Loucy (cell line): ENCODE results near the gene PDZRN3.

Experiments
- CTCF ChIP-seq: fragments of 200-600 bp; sonication (generic); conservative IDR thresholded peaks from 2 replicates; pipeline ENCODE4 v1.5.1; 2014; ENCODE audit warnings: mild to moderate bottlenecking, antibody characterized with exemption, low read length
- EZH2phosphoT487 ChIP-seq: fragments of 200-600 bp; IDR thresholded peaks from 2 replicates; pipeline ENCODE4 v1.6.1; 2018; ENCODE audit warnings: antibody characterized with exemption, mild to moderate bottlenecking, moderate library complexity, borderline replicate concordance

DNA sequence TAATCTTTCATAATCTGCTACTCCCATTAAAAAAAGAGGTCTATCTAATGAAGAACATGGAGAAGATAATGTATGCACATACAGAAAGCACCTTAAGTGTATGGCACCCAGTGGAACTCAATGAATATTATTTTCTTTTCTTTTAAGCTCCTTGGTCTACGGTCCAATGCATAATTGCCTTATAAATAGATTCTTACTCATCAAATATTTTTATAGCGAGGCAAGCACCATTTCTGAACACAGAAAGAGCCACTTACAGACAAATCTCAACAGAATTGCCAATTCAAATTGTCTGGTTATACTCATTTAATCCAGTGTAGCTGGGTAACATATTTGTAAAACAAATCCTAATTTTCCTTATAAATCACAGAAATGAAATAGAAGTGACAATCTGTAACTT, 6.3 kb downstream of the PDZRN3 start:
- TF ChIP-seq CTCF (no peak), EZH2phosphoT487 (no peak)
